Uterus (tissue), 4 donors: Measurements from ENCODE around the gene TRNT1. TPM values are rescaled to one million over a fixed set of nuclear protein-coding genes. Genes with fewer than 3 reads are reported as not detected.

Experiments
- DNase-seq, 2 donors: peaks; one replicate each; pipeline ENCODE4 v3.0.0-alpha.2; 2019 to 2020
- H3K27ac ChIP-seq, 2 donors: fragments of 200-600 bp; sonication (generic); 1 replicate in 1 of 2; 2 replicates in 1 of 2; pipeline ENCODE4 v1.5.1; 2016 to 2018
- H3K27me3 ChIP-seq, 2 donors: fragments of 200-600 bp; sonication (generic); one replicate each; pipeline ENCODE4 v1.5.1; 2018 to 2019; ENCODE audit warnings: control low read depth in 1 of 2
- H3K36me3 ChIP-seq, 2 donors: fragments of 200-600 bp; sonication (generic); one replicate each; pipeline ENCODE4 v1.5.1; 2019; ENCODE audit warnings: control low read depth in 1 of 2
- H3K4me1 ChIP-seq, 2 donors: fragments of 200-600 bp; sonication (generic); one replicate each; pipeline ENCODE4 v1.5.1; 2018 to 2019; ENCODE audit warnings: control low read depth in 1 of 2
- H3K4me3 ChIP-seq, 2 donors: fragments of 200-600 bp; sonication (generic); 1 replicate in 1 of 2; 2 replicates in 1 of 2; pipeline ENCODE4 v1.5.1; 2018 to 2019; ENCODE audit warnings: mild to moderate bottlenecking in 1 of 2
- H3K9me3 ChIP-seq, 2 donors: fragments of 200-600 bp; sonication (generic); one replicate each; pipeline ENCODE4 v1.5.1; 2019; ENCODE audit warnings: control low read depth in 1 of 2
- POLR2A ChIP-seq, 2 donors: fragments of 450-650 bp; IDR thresholded peaks; one replicate each; pipeline ENCODE4 v1.6.1; 2016; ENCODE audit warnings: antibody characterized with exemption in 2 of 2, mild to moderate bottlenecking in 1 of 2, moderate library complexity in 1 of 2
- intact Hi-C: fragments of 100-400 bp; cut with DNase I; formaldehyde crosslinking; loops from one replicate; pipeline ENCODE4 v1.15.1; 2023; ENCODE audit warnings: low total_unique reads
- small RNA-seq: library from RNA; depleted of rRNA; stranded (forward); fragments of <200 nt; gene quantifications from one replicate; pipeline ENCODE3, GENCODE V24; 2016
- total RNA-seq, 4 donors: library from RNA; depleted of rRNA in 3 of 4; stranded (reverse); fragments of >200 nt in 3 of 4; gene quantifications; one replicate each; pipeline versions ENCODE4 v1.1.0 to v1.2.4, GENCODE V29; 2014 to 2023
- TF ChIP-seq, protein P1 (sequence below), 4 experiments: fragments of 200-600 bp in 2 of 4; fragments of 450-650 bp in 2 of 4; sonication (generic) in 2 of 4; IDR thresholded peaks; one replicate each; pipeline ENCODE4 v1.5.1; 2016 to 2019; ENCODE audit warnings: antibody characterized with exemption in 4 of 4, mild to moderate bottlenecking in 2 of 4, moderate library complexity in 1 of 4
- donor health status: DM: yes; HTN: yes; CAD: no.

The TRNT1 gene
- total RNA-seq, 4 donors from 2014 or later: 12.9 to 38.5 (median 22.8) TPM

DNA sequence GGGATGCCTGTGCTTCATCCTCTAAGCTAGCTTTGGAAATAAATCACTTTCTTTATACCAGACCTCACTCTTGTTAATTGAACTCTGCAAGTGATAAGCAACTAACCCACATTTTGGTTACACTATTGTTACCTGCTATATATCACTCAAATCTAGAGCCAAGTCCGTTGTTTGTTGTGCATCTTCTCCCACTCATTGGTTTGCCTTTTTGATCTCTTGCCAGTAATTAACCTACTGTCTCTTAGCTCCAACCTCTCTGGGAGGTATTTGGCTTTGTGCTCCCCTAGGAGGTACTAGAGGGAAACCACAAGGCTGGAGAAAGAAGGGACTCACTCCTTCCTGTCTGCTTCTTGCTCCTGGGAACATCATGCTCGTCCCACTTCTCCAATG, 65.5 kb downstream of the TRNT1 start:
- Histone ChIP-seq H3K27me3 (no peaks in the 10 kb centered on the region), H3K4me1 (no peaks in the 10 kb centered on the region), H3K9me3 (no peaks in the 10 kb centered on the region), H3K4me3 (no peak overlapping the region), H3K36me3 (no peaks in the 10 kb centered on the region), H3K27ac (no peak overlapping the region)
- intact Hi-C loops: no loop called here
- DNase-seq: no peak
- TF ChIP-seq, protein P1, sequence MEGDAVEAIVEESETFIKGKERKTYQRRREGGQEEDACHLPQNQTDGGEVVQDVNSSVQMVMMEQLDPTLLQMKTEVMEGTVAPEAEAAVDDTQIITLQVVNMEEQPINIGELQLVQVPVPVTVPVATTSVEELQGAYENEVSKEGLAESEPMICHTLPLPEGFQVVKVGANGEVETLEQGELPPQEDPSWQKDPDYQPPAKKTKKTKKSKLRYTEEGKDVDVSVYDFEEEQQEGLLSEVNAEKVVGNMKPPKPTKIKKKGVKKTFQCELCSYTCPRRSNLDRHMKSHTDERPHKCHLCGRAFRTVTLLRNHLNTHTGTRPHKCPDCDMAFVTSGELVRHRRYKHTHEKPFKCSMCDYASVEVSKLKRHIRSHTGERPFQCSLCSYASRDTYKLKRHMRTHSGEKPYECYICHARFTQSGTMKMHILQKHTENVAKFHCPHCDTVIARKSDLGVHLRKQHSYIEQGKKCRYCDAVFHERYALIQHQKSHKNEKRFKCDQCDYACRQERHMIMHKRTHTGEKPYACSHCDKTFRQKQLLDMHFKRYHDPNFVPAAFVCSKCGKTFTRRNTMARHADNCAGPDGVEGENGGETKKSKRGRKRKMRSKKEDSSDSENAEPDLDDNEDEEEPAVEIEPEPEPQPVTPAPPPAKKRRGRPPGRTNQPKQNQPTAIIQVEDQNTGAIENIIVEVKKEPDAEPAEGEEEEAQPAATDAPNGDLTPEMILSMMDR (IDR thresholded peaks at IDR 0.05): no peak
- TF ChIP-seq POLR2A (IDR thresholded peaks at IDR 0.05): no peak

DNA sequence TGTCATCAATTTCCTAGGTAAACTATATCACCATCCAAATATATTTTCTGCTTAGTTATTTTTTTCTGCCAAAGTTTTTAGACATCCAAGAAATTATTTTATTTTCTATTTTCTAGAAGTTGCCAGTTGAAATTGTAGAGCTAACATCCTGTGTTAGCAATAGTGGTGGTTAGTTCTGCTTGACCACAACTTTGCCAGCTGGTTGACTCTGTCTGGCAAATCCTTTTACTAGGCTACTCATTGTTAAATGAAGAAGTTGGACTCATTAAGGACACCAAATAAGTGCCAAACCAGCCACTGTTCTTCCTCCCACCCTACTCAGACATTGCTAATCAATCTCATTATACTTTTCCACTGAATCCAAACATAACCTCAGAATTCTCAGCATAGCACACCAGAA, 68.1 kb downstream of the TRNT1 start:
- H3K36me3 ChIP-seq: no peaks in the 10 kb centered on the region
- TF ChIP-seq, protein P1 (IDR thresholded peaks at IDR 0.05): no peak
- TF ChIP-seq POLR2A (IDR thresholded peaks at IDR 0.05): no peak
- no peak for DNase-seq
- no peak overlapping the region for H3K27ac ChIP-seq
- H3K4me1 ChIP-seq: no peaks in the 10 kb centered on the region
- intact Hi-C loops: no loop called here
- H3K4me3 ChIP-seq: no peak overlapping the region
- H3K9me3 ChIP-seq: no peaks in the 10 kb centered on the region
- H3K27me3 ChIP-seq: no peaks in the 10 kb centered on the region

DNA sequence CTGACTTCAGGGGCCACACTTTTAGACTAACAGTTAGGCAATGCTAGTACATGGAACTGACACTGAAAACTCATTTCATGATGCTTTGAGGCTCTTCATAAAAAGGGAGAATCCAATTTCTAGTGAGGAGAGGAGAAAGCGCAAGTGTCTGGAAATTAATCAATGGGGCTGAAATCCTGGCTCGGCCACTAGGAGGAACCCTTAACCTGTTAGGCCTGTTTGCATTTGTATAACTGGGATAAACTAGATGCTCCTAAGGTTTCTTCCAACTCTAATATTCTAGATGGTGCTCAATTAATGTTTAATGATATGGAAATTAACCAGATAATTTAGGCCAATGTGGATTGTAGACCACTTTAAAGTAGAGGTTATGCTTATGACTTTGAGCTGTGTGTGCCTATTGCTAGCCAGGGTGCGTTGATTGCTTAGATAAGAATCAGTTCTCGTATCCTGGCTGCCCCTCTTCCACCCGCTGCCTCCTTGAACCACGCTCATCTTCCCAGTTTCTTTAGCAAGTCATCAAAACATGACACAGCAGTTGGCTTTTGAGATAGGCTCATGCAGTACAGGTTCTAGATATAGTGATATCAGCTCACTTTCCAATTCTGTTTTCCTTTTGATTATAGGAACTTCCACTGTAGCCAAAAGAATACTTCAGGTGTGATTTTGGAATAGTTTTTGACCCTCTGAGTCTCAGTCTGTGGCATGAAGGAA, 69.6 kb downstream of the TRNT1 start:
- H3K9me3 ChIP-seq: no peaks in the 10 kb centered on the region
- H3K27ac ChIP-seq: no peak overlapping the region
- H3K27me3 ChIP-seq: no peaks in the 10 kb centered on the region
- no peak for TF ChIP-seq POLR2A (IDR thresholded peaks at IDR 0.05)
- TF ChIP-seq, protein P1 (IDR thresholded peaks at IDR 0.05): no peak
- intact Hi-C loops: no loop called here
- no peaks in the 10 kb centered on the region for H3K36me3 ChIP-seq
- no peak for DNase-seq
- H3K4me3 ChIP-seq: no peak overlapping the region
- H3K4me1 ChIP-seq: no peaks in the 10 kb centered on the region

Small RNAs within 50 kb of the gene (small RNA-seq; reads per million reads assigned to genes)
- not detected for gene RF00416

Other genes starting within 250 kb of the TRNT1 start
- 1 to 10 TPM in 1 of 4 donors, under 1 TPM in 2, not detected in 1; under 0.01 to 3.6 (median 0.64) TPM for gene IL5RA, start 16.6 kb upstream of the TRNT1 start, total RNA-seq
- 100 to 1,000 TPM in 1 of 4 donors, 10 to 100 TPM in 3; 40.2 to 207 (median 74.5) TPM for gene CRBN, start 52.8 kb downstream of the TRNT1 start, total RNA-seq